RWPE1 (cell line): ENCODE results near the gene MYO16.
"Not testable (repeated sequence)": the region's sequence is repeated elsewhere in the genome, so short reads cannot be mapped to it uniquely, and the experiment has no call there.

ENCODE experiments used
- CTCF ChIA-PET: fragments of 350-600 bp; sonication (Branson Sonifier 250); formaldehyde crosslinking; extraction: SDS; loops from one replicate; lab custom pipeline; 2021; lab: Yijun Ruan, JAX
- POLR2A ChIA-PET: fragments of 400-600 bp; formaldehyde crosslinking; extraction: SDS; loops from one replicate; lab custom pipeline; 2020; ENCODE audit warnings: antibody characterized with exemption; ENCODE audit not compliant: low non-redundant PET; lab: Yijun Ruan, JAX
- DNase-seq: peaks from one replicate; pipeline ENCODE4 v3.0.0; 2012; ENCODE audit warnings: low spot score
- H3K27ac ChIP-seq: fragments of 450-650 bp; 2 replicates; pipeline ENCODE4 v1.5.1; 2017
- CTCF ChIP-seq: fragments of 450-650 bp; conservative IDR thresholded peaks from 2 replicates; pipeline ENCODE4 v1.5.1; 2017; ENCODE audit warnings: low read depth, mild to moderate bottlenecking

Gene MYO16

GRCh38 chr13:109091249-109091648 lies 461.8 kb downstream of the MYO16 start:
- ChIA-PET POLR2A (no interaction called here), CTCF (no interaction called here)
- H3K27ac ChIP-seq = no peak overlapping the region
- TF ChIP-seq CTCF = no peak
- no peak for DNase-seq

- CTCF ChIA-PET, H3K27ac ChIP-seq, DNase-seq, POLR2A ChIA-PET: not testable (repeated sequence)
Measured at GRCh38 chr13:109092186-109092585, 462.8 kb downstream of the MYO16 start.

- TF ChIP-seq CTCF = no peak
- no peak overlapping the region for H3K27ac ChIP-seq
- DNase-seq = no peak
- ChIA-PET POLR2A (no interaction called here), CTCF (no interaction called here)
Measured at GRCh38 chr13:109093998-109094397, 464.6 kb downstream of the MYO16 start.

GRCh38 chr13:109095126-109095525 lies 465.7 kb downstream of the MYO16 start:
- ChIA-PET CTCF (no interaction called here), POLR2A (no interaction called here)

GRCh38 chr13:109096101-109096500 lies 466.7 kb downstream of the MYO16 start:
- TF ChIP-seq CTCF = no peak

More at GRCh38 chr13:109095126-109095525, 465.7 kb downstream of the MYO16 start:
- no peak overlapping the region for H3K27ac ChIP-seq
- no peak for TF ChIP-seq CTCF
- no peak for DNase-seq

GRCh38 chr13:109100705-109101304 lies 471.4 kb downstream of the MYO16 start:
- CTCF ChIA-PET = no interaction called here

More at GRCh38 chr13:109096101-109096500, 466.7 kb downstream of the MYO16 start:
- H3K27ac ChIP-seq = no peak overlapping the region
- ChIA-PET POLR2A (no interaction called here), CTCF (no interaction called here)
- DNase-seq = no peak

More at GRCh38 chr13:109100705-109101304, 471.4 kb downstream of the MYO16 start:
- no peak for DNase-seq
- H3K27ac ChIP-seq = no peak overlapping the region
- POLR2A ChIA-PET = no interaction called here
- TF ChIP-seq CTCF = no peak
